RWPE2 (cell line): ENCODE measurements around the gene EIF3I.
A peak's percentile ranks its signal among the peaks of the same experiment; 100 is the strongest.

Source experiments
- ATAC-seq: fragments of 200-7000 bp; cut with Tn5 transposase; 3 replicates; pipeline ENCODE4 v1.9.1; 2021; ENCODE audit warnings: low read depth
- DNase-seq: peaks from one replicate; pipeline ENCODE4 v3.0.0-alpha.2; 2020; ENCODE audit warnings: low spot score
- H3K27ac ChIP-seq: fragments of 450-650 bp; 2 replicates; pipeline ENCODE4 v1.5.1; 2017; ENCODE audit warnings: mild to moderate bottlenecking; ENCODE audit not compliant: poor library complexity, severe bottlenecking
- H3K27me3 ChIP-seq: fragments of 250-450 bp; sonication (Bioruptor Pico); 2 replicates; pipeline ENCODE4 v1.5.1; 2021; ENCODE audit warnings: mild to moderate bottlenecking, moderate library complexity; ENCODE audit not compliant: insufficient read depth, poor library complexity, severe bottlenecking
- H3K36me3 ChIP-seq: fragments of 250-450 bp; sonication (Bioruptor Pico); 2 replicates; pipeline ENCODE4 v1.5.1; 2020; ENCODE audit warnings: low read depth, mild to moderate bottlenecking, moderate library complexity
- H3K4me1 ChIP-seq: fragments of 250-450 bp; sonication (Bioruptor Pico); 2 replicates; pipeline ENCODE4 v1.5.1; 2021; ENCODE audit warnings: mild to moderate bottlenecking, moderate library complexity; ENCODE audit not compliant: insufficient read depth, poor library complexity, severe bottlenecking
- H3K4me3 ChIP-seq: fragments of 250-450 bp; sonication (Bioruptor Pico); 2 replicates; pipeline ENCODE4 v1.5.1; 2021; ENCODE audit warnings: mild to moderate bottlenecking, moderate library complexity; ENCODE audit not compliant: severe bottlenecking
- H3K9me3 ChIP-seq: fragments of 250-450 bp; sonication (Bioruptor Pico); 2 replicates; pipeline ENCODE4 v1.5.1; 2021; ENCODE audit warnings: mild to moderate bottlenecking, moderate library complexity; ENCODE audit not compliant: severe bottlenecking
- TF ChIP-seq, protein P1 (sequence below): fragments of 450-650 bp; IDR thresholded peaks from one replicate; pipeline ENCODE4 v1.5.1; 2017; ENCODE audit warnings: mild to moderate bottlenecking, moderate library complexity; ENCODE audit not compliant: poor library complexity, severe bottlenecking

Gene EIF3I

DNA sequence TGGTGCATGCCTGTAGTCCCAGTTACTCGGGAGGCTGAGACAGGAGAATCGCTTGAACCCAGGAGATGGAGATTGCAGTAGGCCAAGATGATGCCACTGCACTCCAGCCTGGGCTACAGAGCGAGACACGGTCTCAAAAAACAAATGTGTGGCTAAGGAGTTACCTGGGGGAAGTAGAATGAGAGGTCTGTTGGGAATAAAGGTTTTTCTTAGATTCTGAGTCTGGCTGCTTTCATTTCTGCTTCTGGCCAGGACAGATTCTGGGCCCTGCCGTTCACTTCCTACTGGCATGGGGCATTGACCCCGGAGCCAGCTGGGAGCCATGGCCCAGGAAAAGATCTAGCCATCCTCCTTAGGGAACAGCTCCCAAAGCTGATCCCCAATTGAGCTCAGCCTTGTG, 13.7 kb upstream of the EIF3I start:
- no peak for DNase-seq
- Histone ChIP-seq H3K4me3 (no peak overlapping the region), H3K4me1 (no peaks in the 10 kb centered on the region), H3K27ac (no peak overlapping the region), H3K36me3 (peaks cover 19% of the 10 kb centered on the region), H3K9me3 (no peaks in the 10 kb centered on the region), H3K27me3 (no peaks in the 10 kb centered on the region)
- TF ChIP-seq, protein P1, sequence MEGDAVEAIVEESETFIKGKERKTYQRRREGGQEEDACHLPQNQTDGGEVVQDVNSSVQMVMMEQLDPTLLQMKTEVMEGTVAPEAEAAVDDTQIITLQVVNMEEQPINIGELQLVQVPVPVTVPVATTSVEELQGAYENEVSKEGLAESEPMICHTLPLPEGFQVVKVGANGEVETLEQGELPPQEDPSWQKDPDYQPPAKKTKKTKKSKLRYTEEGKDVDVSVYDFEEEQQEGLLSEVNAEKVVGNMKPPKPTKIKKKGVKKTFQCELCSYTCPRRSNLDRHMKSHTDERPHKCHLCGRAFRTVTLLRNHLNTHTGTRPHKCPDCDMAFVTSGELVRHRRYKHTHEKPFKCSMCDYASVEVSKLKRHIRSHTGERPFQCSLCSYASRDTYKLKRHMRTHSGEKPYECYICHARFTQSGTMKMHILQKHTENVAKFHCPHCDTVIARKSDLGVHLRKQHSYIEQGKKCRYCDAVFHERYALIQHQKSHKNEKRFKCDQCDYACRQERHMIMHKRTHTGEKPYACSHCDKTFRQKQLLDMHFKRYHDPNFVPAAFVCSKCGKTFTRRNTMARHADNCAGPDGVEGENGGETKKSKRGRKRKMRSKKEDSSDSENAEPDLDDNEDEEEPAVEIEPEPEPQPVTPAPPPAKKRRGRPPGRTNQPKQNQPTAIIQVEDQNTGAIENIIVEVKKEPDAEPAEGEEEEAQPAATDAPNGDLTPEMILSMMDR, result no peak
- no peak for ATAC-seq

DNA sequence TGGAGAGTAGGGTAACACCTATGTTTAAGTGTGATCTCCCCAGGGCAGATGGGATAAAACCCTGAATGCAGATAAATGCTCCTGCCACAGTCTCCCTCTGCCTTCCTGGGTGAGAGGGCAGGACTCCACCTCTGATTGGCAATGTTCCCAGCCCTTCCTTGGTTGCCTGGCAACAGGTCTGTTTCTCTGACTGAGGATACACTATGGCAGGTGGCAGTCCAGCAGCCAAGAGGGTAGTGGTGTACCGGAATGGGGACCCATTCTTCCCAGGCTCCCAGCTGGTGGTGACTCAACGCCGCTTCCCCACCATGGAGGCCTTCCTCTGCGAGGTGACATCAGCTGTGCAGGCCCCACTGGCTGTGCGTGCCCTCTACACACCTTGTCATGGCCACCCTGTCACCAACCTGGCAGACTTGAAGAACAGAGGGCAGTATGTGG, 13.3 kb upstream of the EIF3I start, which contains the start of gene DCDC2B:
Gene DCDC2B, plus strand, starts transcription at position 199 of the 438 bp plus-strand sequence. Its CDS starts 5 bp downstream, at position 204.
- Histone ChIP-seq H3K27me3 (no peaks in the 10 kb centered on the region), H3K4me1 (no peaks in the 10 kb centered on the region), H3K27ac (no peak within 1 kb of the TSS), H3K4me3 (no peak within 1 kb of the TSS), H3K36me3 (peaks cover 23% of the 10 kb centered on the region), H3K9me3 (no peaks in the 10 kb centered on the region)
- TF ChIP-seq, protein P1, result no peak
- ATAC-seq (peak; percentile 32; the same call in 2 of the 3 replicates), DNase-seq (no peak)

DNA sequence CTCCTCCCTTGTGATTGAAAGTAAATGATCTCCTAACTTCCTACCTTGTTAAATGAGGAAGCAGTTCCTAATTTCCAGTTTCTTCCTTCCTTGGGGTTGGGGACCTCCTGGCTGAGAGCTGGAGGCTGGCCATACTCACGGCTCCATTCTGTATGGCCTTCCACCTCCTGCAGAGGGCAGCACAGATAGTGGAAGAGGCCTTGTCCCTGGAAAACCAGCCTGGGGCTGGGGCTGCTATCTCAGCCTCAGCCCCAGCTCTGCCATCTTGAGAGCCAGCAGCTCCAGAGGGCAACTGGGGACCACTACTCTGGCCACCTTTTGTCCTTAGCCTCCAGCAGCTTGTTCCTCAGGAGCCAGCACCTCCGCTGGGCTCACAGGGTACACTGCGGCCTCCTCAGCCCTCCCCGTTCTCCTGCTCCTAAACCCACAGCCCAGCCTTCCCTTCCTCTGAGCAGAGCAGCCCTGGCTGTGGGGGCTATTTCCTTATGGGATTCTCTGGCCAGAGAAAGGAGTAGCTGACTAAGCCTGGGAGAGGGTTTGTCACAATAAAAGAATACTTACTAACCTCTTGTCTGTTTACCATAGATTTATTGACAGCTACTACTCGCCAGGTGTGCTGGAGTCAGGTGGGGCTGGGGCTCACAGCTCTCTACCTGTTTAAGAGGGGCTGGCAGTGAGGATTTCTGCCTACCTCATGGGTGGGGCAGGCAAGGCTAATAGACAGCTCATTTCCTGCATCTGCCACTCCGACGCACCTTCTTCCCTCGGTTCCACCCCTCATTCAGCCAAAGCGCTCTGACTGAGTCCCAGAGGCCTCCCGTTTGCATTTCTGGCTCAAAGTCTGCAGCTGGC, 6.4 kb upstream of the EIF3I start:
- TF ChIP-seq, protein P1, result peak; percentile 81
- ATAC-seq (peak; percentile 78), DNase-seq (no peak)
- H3K27ac ChIP-seq, result peak overlapping the region; percentile 89
- H3K36me3 ChIP-seq, result peaks cover 52% of the 10 kb centered on the region
- no peaks in the 10 kb centered on the region for H3K27me3 ChIP-seq
- no peaks in the 10 kb centered on the region for H3K9me3 ChIP-seq
- peaks cover 10% of the 10 kb centered on the region for H3K4me1 ChIP-seq
- H3K4me3 ChIP-seq, result no peak overlapping the region

DNA sequence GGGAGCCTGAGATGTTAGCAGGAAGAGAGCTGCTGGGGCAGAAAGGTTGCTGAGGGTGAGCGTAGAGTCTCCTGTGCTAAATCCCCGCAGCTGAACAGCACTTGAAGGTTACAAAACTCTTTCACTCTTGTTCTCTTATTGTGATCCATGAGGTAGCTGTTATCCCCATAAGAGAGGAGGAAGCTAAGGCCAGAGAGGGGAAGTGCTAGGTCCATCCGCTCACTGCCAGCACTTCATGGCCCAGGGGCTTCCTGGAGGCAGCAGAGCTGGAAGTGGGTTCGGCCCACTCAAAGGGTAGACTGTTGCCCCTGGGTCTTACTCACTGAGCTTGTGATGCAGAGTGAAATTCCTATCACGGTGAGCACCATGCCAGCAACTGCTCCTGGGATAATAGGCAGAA, 5.6 kb upstream of the EIF3I start:
- Histone ChIP-seq H3K4me1 (peaks cover 10% of the 10 kb centered on the region), H3K36me3 (peaks cover 52% of the 10 kb centered on the region), H3K4me3 (no peak overlapping the region), H3K9me3 (no peaks in the 10 kb centered on the region), H3K27me3 (no peaks in the 10 kb centered on the region), H3K27ac (peak overlapping the region; percentile 89)
- TF ChIP-seq, protein P1, result no peak
- ATAC-seq (no peak), DNase-seq (no peak)

DNA sequence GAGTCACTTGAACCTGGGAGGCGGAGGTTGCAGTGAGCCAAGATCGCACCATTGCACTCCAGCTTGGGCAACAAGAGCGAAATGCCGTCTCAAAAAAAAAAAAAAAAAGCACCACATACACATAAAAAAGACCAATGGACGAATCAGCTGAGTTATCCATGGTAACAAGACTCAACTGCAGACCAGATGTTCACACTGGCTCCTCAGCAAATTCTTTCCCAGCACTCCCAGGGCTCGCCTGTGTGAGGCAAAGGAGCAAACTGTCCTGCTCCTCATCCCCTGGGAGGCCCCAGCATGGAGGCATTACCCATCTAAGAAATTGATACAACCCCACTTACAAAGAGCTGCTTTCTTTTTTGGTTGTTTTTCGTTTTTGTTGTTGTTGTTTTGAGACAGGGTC, 3.2 kb upstream of the EIF3I start:
- TF ChIP-seq, protein P1, result no peak
- ATAC-seq, result no peak
- Histone ChIP-seq H3K4me1 (peaks cover 13% of the 10 kb centered on the region), H3K27me3 (no peaks in the 10 kb centered on the region), H3K9me3 (no peaks in the 10 kb centered on the region), H3K4me3 (no peak overlapping the region), H3K36me3 (peaks cover 54% of the 10 kb centered on the region), H3K27ac (no peak overlapping the region)
- no peak for DNase-seq
